A673 (cell line): ENCODE results near the gene IKZF2.

Source experiments
- CTCF ChIP-seq: fragments of 300-800, 200-600 bp; sonication (generic); conservative IDR thresholded peaks from 2 replicates; pipeline ENCODE4 v1.5.1; 2017; ENCODE audit warnings: low read depth, mild to moderate bottlenecking, antibody characterized with exemption, low read length, moderate library complexity, mixed read lengths
- EZH2 ChIP-seq: fragments of 200-600 bp; sonication (generic); IDR thresholded peaks from 2 replicates; pipeline ENCODE4 v1.6.1; 2017; ENCODE audit warnings: borderline replicate concordance, low read depth, mild to moderate bottlenecking, mixed read lengths, antibody characterized with exemption, low read length; ENCODE audit not compliant: poor library complexity, severe bottlenecking

GRCh38 chr2:213150315-213151097 lies 906 bp downstream of the IKZF2 start:
- TF ChIP-seq CTCF: no peak
- no peak for TF ChIP-seq EZH2
